Measurements from ENCODE around the gene LSAMP. TPM values are rescaled to one million over a fixed set of nuclear protein-coding genes. Genes with fewer than 3 reads are reported as not detected.

LSAMP gene
- polyA plus RNA-seq, 1 donor from 2014 or later: 0.94 TPM

DNA sequence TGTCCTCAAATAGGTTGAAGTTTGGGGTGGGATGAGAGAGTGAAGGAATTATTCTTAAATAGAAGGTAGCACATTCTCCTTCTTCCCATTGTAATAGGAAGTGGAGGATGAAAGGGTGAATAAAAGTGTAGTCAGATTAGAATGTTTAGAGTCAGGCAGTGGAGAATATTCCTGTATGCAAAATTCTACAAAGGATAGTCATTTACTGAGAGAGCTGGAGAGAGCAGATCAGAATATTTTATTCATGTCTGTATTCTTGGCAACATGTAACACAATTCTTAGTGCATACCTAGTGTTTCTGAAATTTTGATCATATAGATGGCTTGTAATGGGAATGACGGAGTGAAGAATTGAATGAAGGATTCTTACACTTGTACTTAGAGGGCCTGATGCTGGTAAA lies 139.1 kb downstream of the LSAMP start:
- peaks cover 0 to 1% (median 0%) of the 10 kb centered on the region in 3 donors for H3K9me3 Mint-ChIP-seq
- H3K4me1 Mint-ChIP-seq: no peaks in the 10 kb centered on the region
- no peak overlapping the region for H3K27ac Mint-ChIP-seq
- no peaks in the 10 kb centered on the region for H3K27me3 Mint-ChIP-seq
- H3K4me3 Mint-ChIP-seq: no peak overlapping the region
- no peaks in the 10 kb centered on the region for H3K36me3 Mint-ChIP-seq

DNA sequence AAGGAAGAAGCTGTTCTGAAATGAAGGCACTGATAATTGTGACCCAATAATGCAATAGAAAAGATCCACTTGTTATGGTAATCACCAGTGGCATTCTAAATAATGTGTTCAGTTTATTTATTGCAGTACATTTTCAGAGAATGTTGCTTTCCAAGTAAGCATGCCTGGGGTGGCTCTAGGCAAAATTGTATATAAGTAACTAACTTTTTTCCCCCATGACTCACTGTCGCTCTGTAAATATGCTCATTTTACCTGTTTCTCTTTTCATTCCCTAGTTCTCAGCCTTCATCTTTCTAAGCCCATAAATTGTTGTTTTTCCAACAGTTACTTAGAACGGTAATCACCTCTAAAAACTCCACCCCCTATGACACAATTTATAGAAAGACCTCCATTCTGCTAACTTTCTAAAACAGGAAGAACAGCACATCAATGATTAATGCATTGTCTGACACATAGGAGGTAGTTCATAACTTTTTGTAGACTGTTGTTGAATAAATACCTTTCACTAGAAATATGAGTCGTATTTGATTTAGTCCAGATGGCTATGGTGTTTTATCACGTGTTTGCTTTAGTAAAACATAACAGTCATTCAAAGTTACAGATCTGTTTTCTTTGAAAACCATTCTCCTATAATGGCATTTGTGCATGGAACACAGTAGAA lies 143.1 kb downstream of the LSAMP start:
- no peak overlapping the region for H3K4me3 Mint-ChIP-seq
- no peaks in the 10 kb centered on the region for H3K4me1 Mint-ChIP-seq
- no peaks in the 10 kb centered on the region for H3K36me3 Mint-ChIP-seq
- H3K9me3 Mint-ChIP-seq: peaks cover 0 to 3% (median 2%) of the 10 kb centered on the region in 3 donors
- H3K27ac Mint-ChIP-seq: no peak overlapping the region
- no peaks in the 10 kb centered on the region for H3K27me3 Mint-ChIP-seq

DNA sequence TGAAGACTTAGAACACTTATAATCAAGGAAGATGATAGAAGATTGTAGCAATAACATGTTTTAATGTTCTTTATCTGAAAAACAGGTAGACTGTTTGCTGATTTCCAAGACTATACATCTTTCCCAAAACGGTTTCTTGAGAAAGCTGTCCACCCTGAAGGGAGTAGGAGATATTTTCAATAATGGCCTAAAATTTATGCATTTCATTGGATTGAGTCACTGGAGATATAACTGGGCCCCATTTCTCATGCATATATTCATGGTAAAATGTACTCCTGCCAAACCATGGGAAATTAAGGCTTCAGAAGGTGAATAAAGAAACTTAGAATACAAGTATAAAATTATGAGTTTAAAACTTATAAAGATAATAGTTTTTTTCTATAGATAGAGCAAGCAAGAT lies 143.9 kb downstream of the LSAMP start:
- H3K27ac Mint-ChIP-seq: no peak overlapping the region
- H3K36me3 Mint-ChIP-seq: no peaks in the 10 kb centered on the region
- H3K27me3 Mint-ChIP-seq: no peaks in the 10 kb centered on the region
- H3K4me3 Mint-ChIP-seq: no peak overlapping the region
- H3K4me1 Mint-ChIP-seq: no peaks in the 10 kb centered on the region
- H3K9me3 Mint-ChIP-seq: peaks cover 0 to 3% (median 2%) of the 10 kb centered on the region in 3 donors

DNA sequence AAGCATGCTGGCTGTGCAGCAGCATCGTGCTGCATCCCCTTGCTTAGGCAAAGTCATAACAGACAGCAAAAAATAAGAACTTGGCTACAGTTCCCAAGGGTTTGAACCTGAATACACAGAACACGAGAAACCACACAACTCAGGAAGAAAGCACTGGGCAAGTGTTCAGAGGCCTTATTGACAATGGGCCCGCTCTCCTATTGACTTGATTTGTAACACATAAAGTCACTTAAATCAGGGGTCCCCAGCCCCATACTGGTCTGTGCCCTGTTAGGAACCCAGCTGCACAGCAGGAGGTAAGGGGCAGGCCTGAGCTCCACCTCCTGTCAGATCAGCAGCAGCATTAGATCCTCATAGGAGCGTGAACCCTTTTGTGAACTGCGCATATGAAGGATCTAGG lies 145.1 kb downstream of the LSAMP start:
- Mint-ChIP-seq H3K4me1 (no peaks in the 10 kb centered on the region), H3K4me3 (no peak overlapping the region), H3K36me3 (no peaks in the 10 kb centered on the region), H3K27ac (no peak overlapping the region), H3K27me3 (no peaks in the 10 kb centered on the region), H3K9me3 (peaks cover 0 to 3% (median 2%) of the 10 kb centered on the region in 3 donors)

DNA sequence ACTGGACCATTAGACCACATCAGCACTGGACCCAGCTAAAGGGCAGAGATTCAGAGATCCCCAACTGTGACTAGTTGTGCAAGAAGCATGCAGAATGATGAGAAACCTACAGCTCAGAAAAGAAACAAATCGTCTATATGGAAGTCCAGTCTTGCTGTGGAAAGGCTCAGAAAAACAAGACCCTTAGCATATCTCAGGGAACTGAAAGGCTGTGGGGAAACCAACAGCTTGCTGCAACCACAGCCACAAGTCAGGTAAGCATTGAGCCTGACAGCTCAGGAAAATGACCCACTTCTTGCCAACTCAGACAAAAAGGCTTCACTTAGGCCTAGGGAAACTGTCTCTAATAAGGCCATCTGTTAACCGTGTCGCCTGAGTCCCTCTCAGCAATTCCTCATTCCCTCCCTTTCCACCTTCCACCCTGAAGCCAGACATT lies 145.6 kb downstream of the LSAMP start:
- Mint-ChIP-seq H3K27me3 (no peaks in the 10 kb centered on the region), H3K4me3 (no peak overlapping the region), H3K9me3 (peaks cover 0 to 3% (median 2%) of the 10 kb centered on the region in 3 donors), H3K36me3 (no peaks in the 10 kb centered on the region), H3K4me1 (no peaks in the 10 kb centered on the region), H3K27ac (no peak overlapping the region)

DNA sequence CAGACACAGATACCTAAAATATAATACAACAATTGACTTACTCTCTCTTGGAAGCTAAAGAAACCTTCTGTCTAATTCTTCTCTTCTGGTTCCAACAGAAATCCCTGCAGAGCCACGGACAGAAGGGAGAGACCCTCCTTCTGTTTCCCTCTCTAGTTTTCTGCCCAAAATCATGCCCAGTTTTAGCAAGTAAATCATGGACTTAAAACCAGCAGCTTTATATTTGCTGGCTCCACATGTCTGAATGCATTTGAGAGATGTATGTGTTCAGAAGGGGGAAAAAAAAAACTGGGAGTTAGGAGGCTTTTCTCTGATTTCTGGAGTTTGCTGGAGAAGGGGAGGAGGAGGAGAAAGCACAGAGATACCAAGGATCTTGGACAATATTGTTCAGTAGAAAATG lies 147.1 kb downstream of the LSAMP start:
- Mint-ChIP-seq H3K4me1 (no peaks in the 10 kb centered on the region), H3K4me3 (no peak overlapping the region), H3K9me3 (peaks cover 0 to 3% (median 2%) of the 10 kb centered on the region in 3 donors), H3K27ac (no peak overlapping the region), H3K36me3 (no peaks in the 10 kb centered on the region), H3K27me3 (no peaks in the 10 kb centered on the region)

DNA sequence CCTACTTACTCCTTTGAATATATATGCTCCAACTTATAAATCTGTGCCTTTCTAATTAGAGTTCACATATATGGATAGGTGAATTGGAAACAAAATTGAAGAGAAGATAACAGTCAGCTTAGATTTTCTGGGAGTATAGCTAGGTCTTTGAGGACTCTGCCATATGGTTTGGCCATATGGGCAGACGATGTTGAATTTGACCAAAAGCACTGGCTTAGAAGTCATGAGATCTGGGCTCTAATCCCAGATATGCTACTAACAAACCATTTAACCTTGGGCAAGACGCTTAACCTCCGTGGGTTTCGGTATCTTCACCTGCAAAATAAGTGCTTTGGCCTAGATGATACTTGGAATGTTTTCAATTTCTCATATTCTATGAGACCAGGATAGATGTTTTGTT lies 154.1 kb downstream of the LSAMP start:
- no peaks in the 10 kb centered on the region for H3K9me3 Mint-ChIP-seq
- no peak overlapping the region for H3K27ac Mint-ChIP-seq
- no peak overlapping the region for H3K4me3 Mint-ChIP-seq
- no peaks in the 10 kb centered on the region for H3K36me3 Mint-ChIP-seq
- H3K27me3 Mint-ChIP-seq: no peaks in the 10 kb centered on the region
- peaks cover 0 to 2% (median 0%) of the 10 kb centered on the region in 3 donors for H3K4me1 Mint-ChIP-seq

DNA sequence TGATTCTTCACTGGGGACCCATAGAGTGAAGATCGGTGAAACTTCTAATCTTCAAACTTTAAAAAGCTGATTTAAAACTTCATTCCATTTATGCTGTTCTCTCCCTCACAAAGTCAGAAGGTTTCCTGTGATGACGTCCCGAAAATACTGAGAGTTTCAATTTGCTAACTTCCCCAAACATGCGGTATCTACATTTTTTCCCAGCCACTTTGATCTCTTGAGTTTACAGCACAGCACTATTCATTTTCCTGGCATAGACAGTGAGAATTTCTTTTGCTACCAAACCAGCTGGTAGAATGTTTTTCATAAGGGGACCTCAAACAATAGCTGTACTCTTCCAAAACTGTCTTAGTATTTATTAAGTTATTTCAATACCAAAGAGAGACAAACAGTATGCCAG lies 156.8 kb downstream of the LSAMP start:
- H3K4me1 Mint-ChIP-seq: peaks cover 0 to 2% (median 0%) of the 10 kb centered on the region in 3 donors
- no peaks in the 10 kb centered on the region for H3K27me3 Mint-ChIP-seq
- H3K27ac Mint-ChIP-seq: no peak overlapping the region
- no peaks in the 10 kb centered on the region for H3K9me3 Mint-ChIP-seq
- no peak overlapping the region for H3K4me3 Mint-ChIP-seq
- no peaks in the 10 kb centered on the region for H3K36me3 Mint-ChIP-seq

DNA sequence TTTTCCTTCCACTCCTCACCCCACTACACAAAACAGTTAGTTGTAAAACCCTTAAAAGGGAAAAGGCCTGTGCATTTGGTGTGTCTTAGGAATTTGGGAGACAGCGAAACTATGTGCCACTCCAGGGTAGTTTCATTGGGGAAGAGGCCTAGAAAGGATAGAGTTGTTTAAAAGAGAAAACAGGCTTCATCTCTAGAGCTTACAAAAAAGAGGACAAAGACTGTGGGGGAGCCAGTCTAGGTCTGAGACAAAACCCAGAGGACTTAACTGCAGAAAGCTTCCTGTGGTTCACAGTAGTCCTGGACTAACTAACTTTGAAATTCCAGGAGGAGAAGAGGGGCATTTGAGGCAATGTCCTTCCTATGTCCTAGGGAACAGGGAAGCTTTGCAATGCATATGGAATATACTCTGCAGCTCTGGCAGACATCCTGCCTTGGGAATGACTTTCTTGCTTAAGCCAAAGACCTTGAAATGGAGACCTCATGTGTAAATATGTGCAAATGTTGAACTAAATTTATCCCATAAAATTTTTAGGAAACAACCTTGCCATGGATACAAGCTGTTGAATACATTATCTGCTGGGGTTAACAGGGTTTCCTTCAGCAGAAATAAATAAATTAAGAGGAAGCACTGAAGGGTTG lies 159.4 kb downstream of the LSAMP start:
- H3K4me1 Mint-ChIP-seq: peaks cover 0 to 2% (median 0%) of the 10 kb centered on the region in 3 donors
- H3K36me3 Mint-ChIP-seq: no peaks in the 10 kb centered on the region
- no peak overlapping the region for H3K4me3 Mint-ChIP-seq
- H3K9me3 Mint-ChIP-seq: peaks cover 0 to 3% (median 0%) of the 10 kb centered on the region in 3 donors
- H3K27ac Mint-ChIP-seq: no peak overlapping the region
- no peaks in the 10 kb centered on the region for H3K27me3 Mint-ChIP-seq

DNA sequence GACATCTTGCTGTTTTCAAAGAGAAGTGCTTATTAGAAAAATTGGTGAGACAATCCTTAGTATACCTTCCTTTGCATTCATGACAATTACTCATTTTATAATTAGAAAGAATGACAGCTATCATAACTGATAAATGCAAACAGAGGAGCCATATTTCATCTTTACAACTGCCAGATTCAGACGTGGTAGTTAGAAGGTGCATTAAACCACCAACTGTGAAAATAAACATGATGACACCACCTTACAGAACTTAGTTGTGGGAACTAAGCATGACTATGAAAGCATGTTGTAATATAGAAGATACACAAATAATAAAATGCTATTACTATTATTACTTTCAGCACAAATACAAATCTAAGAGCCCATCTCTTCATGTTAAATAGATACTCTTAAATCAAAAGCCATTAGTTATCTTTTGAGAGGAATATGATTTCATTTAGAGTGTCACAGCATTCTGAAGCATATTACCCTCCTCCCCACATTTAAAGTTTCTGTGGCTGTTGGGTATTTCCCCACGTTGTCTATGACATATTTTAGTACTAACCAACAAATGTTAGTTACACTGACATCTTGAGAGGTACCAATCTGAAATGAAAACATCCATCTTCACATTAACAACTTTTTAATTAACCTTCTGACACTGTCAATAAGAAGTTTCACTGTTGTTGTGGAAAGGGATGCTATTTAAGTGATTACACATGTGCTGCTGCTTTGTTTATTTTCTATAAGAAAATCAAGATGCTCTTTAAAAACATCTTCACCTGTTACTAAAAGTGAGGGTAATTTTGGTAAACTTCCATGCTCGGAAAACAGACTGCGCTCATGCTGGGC lies 163.8 kb downstream of the LSAMP start:
- H3K27ac Mint-ChIP-seq: no peak overlapping the region
- no peaks in the 10 kb centered on the region for H3K4me1 Mint-ChIP-seq
- H3K9me3 Mint-ChIP-seq: peaks cover 0 to 3% (median 0%) of the 10 kb centered on the region in 3 donors
- no peaks in the 10 kb centered on the region for H3K36me3 Mint-ChIP-seq
- no peaks in the 10 kb centered on the region for H3K27me3 Mint-ChIP-seq
- H3K4me3 Mint-ChIP-seq: no peak overlapping the region

DNA sequence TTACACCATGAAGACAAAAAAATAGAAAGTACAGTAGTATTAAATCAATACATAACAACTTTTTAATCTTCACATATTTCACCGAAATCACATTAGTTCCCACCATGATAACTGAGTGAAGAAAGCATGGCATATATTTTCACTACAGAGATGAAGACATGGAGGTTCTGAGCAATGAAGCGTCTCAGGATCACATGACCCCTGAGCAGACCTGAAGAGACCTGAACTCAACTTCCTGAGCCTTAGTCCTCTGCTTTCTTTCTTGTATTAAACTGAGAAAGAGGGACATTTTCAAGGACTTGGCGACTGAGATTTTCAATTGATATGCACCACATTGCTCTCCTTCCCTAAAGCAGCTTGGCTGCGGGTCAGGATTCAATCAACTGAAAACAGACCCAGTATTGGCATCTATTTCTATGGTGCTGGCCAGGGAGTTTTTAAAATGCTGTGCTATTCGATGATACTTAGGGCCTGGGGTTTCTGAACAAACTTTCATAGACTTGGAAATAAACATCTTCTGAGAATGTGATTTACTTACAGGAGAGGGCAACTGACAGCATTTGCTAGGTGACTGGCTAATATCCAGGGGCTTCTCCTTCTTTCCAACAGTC lies 165.1 kb downstream of the LSAMP start:
- no peaks in the 10 kb centered on the region for H3K4me1 Mint-ChIP-seq
- peaks cover 0 to 3% (median 0%) of the 10 kb centered on the region in 3 donors for H3K9me3 Mint-ChIP-seq
- H3K27me3 Mint-ChIP-seq: no peaks in the 10 kb centered on the region
- no peak overlapping the region for H3K27ac Mint-ChIP-seq
- H3K4me3 Mint-ChIP-seq: no peak overlapping the region
- no peaks in the 10 kb centered on the region for H3K36me3 Mint-ChIP-seq

DNA sequence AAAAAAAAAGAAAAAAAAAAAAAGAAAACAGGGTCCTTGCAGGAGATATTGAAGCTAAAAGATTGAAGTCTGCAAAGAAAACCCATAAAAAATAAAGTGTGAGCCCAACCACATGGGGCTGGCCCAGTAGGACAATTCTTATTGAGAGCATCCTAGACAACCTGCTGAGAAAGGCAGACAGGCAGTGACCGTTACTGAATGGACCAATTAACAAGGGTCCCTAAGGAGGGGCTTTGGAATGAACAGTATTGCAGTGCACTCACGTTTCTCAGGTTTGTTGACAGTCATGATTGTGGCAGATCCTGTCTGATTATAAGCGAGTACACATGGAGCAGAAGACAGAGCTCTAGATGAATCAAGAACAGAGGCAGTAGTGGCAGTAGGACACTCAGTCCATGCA lies 168.6 kb downstream of the LSAMP start:
- Mint-ChIP-seq H3K9me3 (no peaks in the 10 kb centered on the region), H3K27me3 (no peaks in the 10 kb centered on the region), H3K36me3 (no peaks in the 10 kb centered on the region), H3K4me3 (no peak overlapping the region), H3K27ac (no peak overlapping the region), H3K4me1 (no peaks in the 10 kb centered on the region)

DNA sequence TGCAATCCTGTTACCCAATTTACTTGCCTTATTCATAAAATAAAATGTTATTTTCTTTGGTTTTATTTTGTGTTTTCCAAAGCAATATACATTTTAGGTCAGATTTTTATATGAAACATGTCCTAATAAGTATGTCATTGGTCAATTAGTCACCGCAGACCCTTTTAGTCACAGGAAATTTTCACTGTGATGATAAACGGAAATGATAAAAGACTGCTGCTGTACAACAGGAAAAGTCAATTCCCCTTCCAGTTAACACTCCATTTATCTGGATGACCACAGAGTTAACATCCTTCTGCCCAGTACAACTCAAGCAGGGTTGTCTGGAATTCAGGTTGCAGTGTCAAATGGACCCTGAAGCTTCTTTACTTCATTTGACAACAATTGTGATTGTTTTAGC lies 175.2 kb downstream of the LSAMP start:
- no peak overlapping the region for H3K4me3 Mint-ChIP-seq
- no peaks in the 10 kb centered on the region for H3K27me3 Mint-ChIP-seq
- no peaks in the 10 kb centered on the region for H3K36me3 Mint-ChIP-seq
- peaks cover 0 to 2% (median 0%) of the 10 kb centered on the region in 3 donors for H3K9me3 Mint-ChIP-seq
- H3K27ac Mint-ChIP-seq: no peak overlapping the region
- no peaks in the 10 kb centered on the region for H3K4me1 Mint-ChIP-seq

DNA sequence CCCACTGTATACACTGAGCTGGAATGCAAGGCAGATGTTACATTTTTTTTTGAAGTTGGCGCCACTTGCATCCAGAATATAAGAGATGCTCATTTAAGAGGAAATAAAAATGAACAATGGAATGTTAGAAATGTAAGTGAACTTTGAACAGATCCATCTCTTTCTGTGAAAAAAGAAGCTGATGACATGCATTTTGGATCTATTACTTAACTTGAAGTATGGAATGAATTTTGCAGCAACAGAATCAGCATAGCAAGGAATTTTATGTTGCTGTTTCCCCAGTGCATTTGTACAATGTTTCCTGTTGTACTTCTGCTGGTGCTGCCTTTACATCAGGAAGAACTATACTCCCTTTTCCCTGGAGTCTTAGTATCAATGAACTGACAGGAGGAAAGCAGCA lies 178.2 kb downstream of the LSAMP start:
- no peak overlapping the region for H3K27ac Mint-ChIP-seq
- no peak overlapping the region for H3K4me3 Mint-ChIP-seq
- H3K4me1 Mint-ChIP-seq: no peaks in the 10 kb centered on the region
- no peaks in the 10 kb centered on the region for H3K27me3 Mint-ChIP-seq
- no peaks in the 10 kb centered on the region for H3K36me3 Mint-ChIP-seq
- peaks cover 0 to 2% (median 0%) of the 10 kb centered on the region in 3 donors for H3K9me3 Mint-ChIP-seq

DNA sequence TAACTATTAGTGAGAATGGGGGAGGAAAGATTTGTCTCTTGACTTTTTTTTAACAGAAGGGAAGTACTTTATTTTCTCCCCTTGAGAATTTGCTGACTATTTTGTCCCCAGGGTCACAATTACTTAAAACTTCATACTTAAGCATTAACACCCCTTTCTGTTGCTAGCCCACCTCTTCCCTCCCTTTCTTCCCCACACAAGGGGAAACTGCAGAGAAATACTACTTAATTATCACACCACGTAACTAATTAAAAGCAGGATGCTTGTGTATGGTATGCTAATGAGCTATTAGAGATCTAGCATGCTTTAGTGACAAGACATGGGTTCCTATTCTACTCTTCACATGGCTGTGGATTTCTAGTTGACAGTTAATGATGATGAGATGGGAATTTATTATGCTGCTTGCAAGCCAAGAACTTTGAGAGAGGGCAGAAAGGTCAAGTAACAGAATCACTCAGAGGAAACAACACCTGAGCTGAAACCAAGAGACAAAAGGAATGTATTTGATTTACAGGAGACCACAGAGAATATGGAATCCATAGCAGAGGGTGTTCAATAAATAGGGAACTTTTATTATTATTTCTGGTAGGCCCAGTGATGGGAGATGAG lies 179.2 kb downstream of the LSAMP start:
- H3K27me3 Mint-ChIP-seq: no peaks in the 10 kb centered on the region
- H3K4me1 Mint-ChIP-seq: no peaks in the 10 kb centered on the region
- H3K27ac Mint-ChIP-seq: no peak overlapping the region
- H3K9me3 Mint-ChIP-seq: peaks cover 0 to 2% (median 0%) of the 10 kb centered on the region in 3 donors
- no peak overlapping the region for H3K4me3 Mint-ChIP-seq
- no peaks in the 10 kb centered on the region for H3K36me3 Mint-ChIP-seq

Data from IgD-negative memory B cell (primary cell).